Uterus (tissue), 4 donors: ENCODE measurements around the gene INSC. TPM values are rescaled to one million over a fixed set of nuclear protein-coding genes. Genes with fewer than 3 reads are reported as not detected.

Source experiments
- DNase-seq, 2 donors: peaks; one replicate each; pipeline ENCODE4 v3.0.0-alpha.2; 2019 to 2020
- H3K27ac ChIP-seq, 2 donors: fragments of 200-600 bp; sonication (generic); 1 replicate in 1 of 2; 2 replicates in 1 of 2; pipeline ENCODE4 v1.5.1; 2016 to 2018
- H3K27me3 ChIP-seq, 2 donors: fragments of 200-600 bp; sonication (generic); one replicate each; pipeline ENCODE4 v1.5.1; 2018 to 2019; ENCODE audit warnings: control low read depth in 1 of 2
- H3K36me3 ChIP-seq, 2 donors: fragments of 200-600 bp; sonication (generic); one replicate each; pipeline ENCODE4 v1.5.1; 2019; ENCODE audit warnings: control low read depth in 1 of 2
- H3K4me1 ChIP-seq, 2 donors: fragments of 200-600 bp; sonication (generic); one replicate each; pipeline ENCODE4 v1.5.1; 2018 to 2019; ENCODE audit warnings: control low read depth in 1 of 2
- H3K4me3 ChIP-seq, 2 donors: fragments of 200-600 bp; sonication (generic); 1 replicate in 1 of 2; 2 replicates in 1 of 2; pipeline ENCODE4 v1.5.1; 2018 to 2019; ENCODE audit warnings: mild to moderate bottlenecking in 1 of 2
- H3K9me3 ChIP-seq, 2 donors: fragments of 200-600 bp; sonication (generic); one replicate each; pipeline ENCODE4 v1.5.1; 2019; ENCODE audit warnings: control low read depth in 1 of 2
- POLR2A ChIP-seq, 2 donors: fragments of 450-650 bp; IDR thresholded peaks; one replicate each; pipeline ENCODE4 v1.6.1; 2016; ENCODE audit warnings: antibody characterized with exemption in 2 of 2, mild to moderate bottlenecking in 1 of 2, moderate library complexity in 1 of 2
- intact Hi-C: fragments of 100-400 bp; cut with DNase I; formaldehyde crosslinking; loops from one replicate; pipeline ENCODE4 v1.15.1; 2023; ENCODE audit warnings: low total_unique reads
- total RNA-seq, 4 donors: library from RNA; depleted of rRNA in 3 of 4; stranded (reverse); fragments of >200 nt in 3 of 4; gene quantifications; one replicate each; pipeline versions ENCODE4 v1.1.0 to v1.2.4, GENCODE V29; 2014 to 2023
- TF ChIP-seq, protein P1 (sequence below), 4 experiments: fragments of 200-600 bp in 2 of 4; fragments of 450-650 bp in 2 of 4; sonication (generic) in 2 of 4; IDR thresholded peaks; one replicate each; pipeline ENCODE4 v1.5.1; 2016 to 2019; ENCODE audit warnings: antibody characterized with exemption in 4 of 4, mild to moderate bottlenecking in 2 of 4, moderate library complexity in 1 of 4
- donor health status: DM: yes; HTN: yes; CAD: no.

The INSC gene
- total RNA-seq, 4 donors from 2014 or later = 0.24 to 2.6 TPM; not detected in 2

DNA sequence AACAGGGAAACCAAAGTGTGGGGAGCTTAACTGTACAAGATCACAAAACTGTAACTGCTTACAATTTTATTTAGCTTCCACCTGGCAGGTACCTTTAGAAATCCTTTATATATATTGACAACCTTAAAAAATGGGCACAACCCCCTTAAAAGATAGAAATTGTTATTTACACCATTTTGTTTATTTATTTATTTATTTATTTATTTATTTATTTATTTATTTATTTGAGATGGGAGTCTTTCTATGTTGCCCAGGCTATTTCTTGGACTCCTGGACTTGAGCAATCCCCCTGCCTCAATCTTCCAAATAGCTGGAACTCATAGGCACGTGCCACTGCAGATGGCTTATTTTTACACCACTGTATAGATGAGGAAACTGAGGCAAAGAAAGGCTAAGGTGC, 74.5 kb downstream of the INSC start:
- H3K36me3 ChIP-seq = no peaks in the 10 kb centered on the region
- no peaks in the 10 kb centered on the region for H3K9me3 ChIP-seq
- H3K27ac ChIP-seq = no peak overlapping the region
- no peaks in the 10 kb centered on the region for H3K27me3 ChIP-seq
- no peak for DNase-seq
- no peaks in the 10 kb centered on the region for H3K4me1 ChIP-seq
- no peak for TF ChIP-seq POLR2A (IDR thresholded peaks at IDR 0.05)
- TF ChIP-seq, protein P1, sequence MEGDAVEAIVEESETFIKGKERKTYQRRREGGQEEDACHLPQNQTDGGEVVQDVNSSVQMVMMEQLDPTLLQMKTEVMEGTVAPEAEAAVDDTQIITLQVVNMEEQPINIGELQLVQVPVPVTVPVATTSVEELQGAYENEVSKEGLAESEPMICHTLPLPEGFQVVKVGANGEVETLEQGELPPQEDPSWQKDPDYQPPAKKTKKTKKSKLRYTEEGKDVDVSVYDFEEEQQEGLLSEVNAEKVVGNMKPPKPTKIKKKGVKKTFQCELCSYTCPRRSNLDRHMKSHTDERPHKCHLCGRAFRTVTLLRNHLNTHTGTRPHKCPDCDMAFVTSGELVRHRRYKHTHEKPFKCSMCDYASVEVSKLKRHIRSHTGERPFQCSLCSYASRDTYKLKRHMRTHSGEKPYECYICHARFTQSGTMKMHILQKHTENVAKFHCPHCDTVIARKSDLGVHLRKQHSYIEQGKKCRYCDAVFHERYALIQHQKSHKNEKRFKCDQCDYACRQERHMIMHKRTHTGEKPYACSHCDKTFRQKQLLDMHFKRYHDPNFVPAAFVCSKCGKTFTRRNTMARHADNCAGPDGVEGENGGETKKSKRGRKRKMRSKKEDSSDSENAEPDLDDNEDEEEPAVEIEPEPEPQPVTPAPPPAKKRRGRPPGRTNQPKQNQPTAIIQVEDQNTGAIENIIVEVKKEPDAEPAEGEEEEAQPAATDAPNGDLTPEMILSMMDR (IDR thresholded peaks at IDR 0.05) = no peak
- H3K4me3 ChIP-seq = no peak overlapping the region
- intact Hi-C loops = no loop called here

DNA sequence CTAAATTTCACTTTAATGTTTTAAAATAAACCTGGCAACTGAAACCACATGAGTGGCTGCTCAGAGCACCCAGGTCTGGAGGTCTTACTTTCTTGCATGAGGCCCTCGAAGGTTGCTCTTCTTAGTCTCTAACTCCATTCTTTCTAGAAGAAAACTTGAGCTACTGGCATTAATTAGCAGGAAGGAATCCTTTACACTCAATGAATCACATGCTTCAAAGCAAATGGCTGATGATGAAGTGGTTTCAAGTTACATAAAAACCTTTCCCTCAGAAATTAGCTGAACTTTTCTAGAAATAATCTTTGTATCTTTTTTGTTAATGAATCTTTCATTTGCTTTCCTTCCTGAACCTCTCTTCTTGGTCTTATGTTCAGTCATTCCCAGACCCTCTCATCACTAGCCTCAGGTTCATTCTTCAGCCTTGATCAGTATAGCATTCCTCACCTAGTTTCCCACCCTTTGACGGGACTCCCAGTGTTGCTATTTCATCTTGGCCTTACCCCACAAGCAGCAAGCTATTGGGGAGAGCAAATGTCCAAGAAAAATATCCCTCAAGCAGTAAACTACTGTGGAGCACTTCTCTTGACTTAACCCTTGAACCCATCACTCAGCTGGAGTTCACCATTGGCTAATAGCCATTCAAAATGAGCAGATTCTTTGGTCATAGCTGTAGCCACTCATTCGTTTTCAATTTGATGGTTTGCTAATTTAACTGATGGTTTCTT, 75.1 kb downstream of the INSC start:
- Histone ChIP-seq H3K27ac (no peak overlapping the region), H3K27me3 (no peaks in the 10 kb centered on the region), H3K4me1 (no peaks in the 10 kb centered on the region), H3K4me3 (no peak overlapping the region), H3K9me3 (no peaks in the 10 kb centered on the region), H3K36me3 (no peaks in the 10 kb centered on the region)
- intact Hi-C loops = no loop called here
- TF ChIP-seq, protein P1 (IDR thresholded peaks at IDR 0.05) = no peak
- TF ChIP-seq POLR2A (IDR thresholded peaks at IDR 0.05) = no peak
- DNase-seq = no peak

DNA sequence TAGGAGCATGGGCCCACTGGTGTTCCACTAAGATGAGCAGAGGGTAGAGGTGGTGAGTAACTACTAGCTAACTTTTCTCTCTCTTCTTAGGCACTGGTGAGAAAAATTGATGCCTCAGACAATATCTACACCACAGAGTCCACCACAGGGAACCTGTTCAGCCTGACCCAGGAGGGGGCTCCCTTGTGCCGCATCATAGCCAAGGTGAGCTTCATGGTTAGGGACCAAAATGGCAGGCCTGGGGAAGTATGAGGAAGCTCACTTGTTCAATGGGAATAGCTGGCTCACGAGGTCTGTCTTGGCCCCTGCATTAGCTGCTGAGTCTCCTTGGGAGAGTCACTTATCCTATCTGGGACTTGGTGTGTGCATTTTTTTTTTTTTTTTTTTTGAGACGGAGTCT, 75.9 kb downstream of the INSC start:
- H3K9me3 ChIP-seq = no peaks in the 10 kb centered on the region
- no peak for TF ChIP-seq POLR2A (IDR thresholded peaks at IDR 0.05)
- TF ChIP-seq, protein P1 (IDR thresholded peaks at IDR 0.05) = no peak
- no peaks in the 10 kb centered on the region for H3K4me1 ChIP-seq
- H3K27ac ChIP-seq = no peak overlapping the region
- no peak for DNase-seq
- intact Hi-C loops = no loop called here
- no peaks in the 10 kb centered on the region for H3K36me3 ChIP-seq
- H3K27me3 ChIP-seq = no peaks in the 10 kb centered on the region
- no peak overlapping the region for H3K4me3 ChIP-seq

- intact Hi-C loops = no loop called here
- Histone ChIP-seq H3K27ac (no peak overlapping the region), H3K4me3 (no peak overlapping the region), H3K27me3 (no peaks in the 10 kb centered on the region), H3K4me1 (no peaks in the 10 kb centered on the region), H3K9me3 (no peaks in the 10 kb centered on the region), H3K36me3 (no peaks in the 10 kb centered on the region)
- TF ChIP-seq, protein P1 (IDR thresholded peaks at IDR 0.05) = no peak
- no peak for TF ChIP-seq POLR2A (IDR thresholded peaks at IDR 0.05)
- no peak for DNase-seq
Observed at GRCh38 chr11:15192005-15192556, 77.4 kb downstream of the INSC start.

GRCh38 chr11:15194671-15195415, 80.1 kb downstream of the INSC start:
- intact Hi-C loops = no loop called here
- no peak overlapping the region for H3K27ac ChIP-seq
- H3K4me3 ChIP-seq = no peak overlapping the region
- no peaks in the 10 kb centered on the region for H3K27me3 ChIP-seq
- no peak for TF ChIP-seq POLR2A (IDR thresholded peaks at IDR 0.05)
- TF ChIP-seq, protein P1 (IDR thresholded peaks at IDR 0.05) = no peak
- H3K36me3 ChIP-seq = no peaks in the 10 kb centered on the region
- no peak for DNase-seq
- no peaks in the 10 kb centered on the region for H3K4me1 ChIP-seq
- no peaks in the 10 kb centered on the region for H3K9me3 ChIP-seq
